Fibroblast of lung (primary cell): ENCODE results near the gene CLSTN2. TPM values are rescaled to one million over a fixed set of nuclear protein-coding genes. Genes with fewer than 3 reads are reported as not detected.

ENCODE experiments used
- DNase-seq, 2 donors: peaks; one replicate each; pipeline versions ENCODE4 v3.0.0 to v3.0.0-alpha.2; 2010; ENCODE audit warnings: low read depth in 2 of 2
- H2AFZ ChIP-seq: 2 replicates; pipeline ENCODE4 v1.5.1; 2012; ENCODE audit warnings: low read length, control low read depth, inconsistent platforms
- H3K27ac ChIP-seq: 2 replicates; pipeline ENCODE4 v1.5.1; 2011; ENCODE audit warnings: low read length, control low read depth; ENCODE audit not compliant: insufficient read depth
- H3K27me3 ChIP-seq: 2 replicates; pipeline ENCODE4 v1.5.1; 2011; ENCODE audit warnings: mild to moderate bottlenecking, low read length; ENCODE audit not compliant: control insufficient read depth, insufficient read depth
- H3K36me3 ChIP-seq: 2 replicates; pipeline ENCODE4 v1.5.1; 2011; ENCODE audit warnings: low read length; ENCODE audit not compliant: control insufficient read depth, insufficient read depth
- H3K4me1 ChIP-seq: 2 replicates; pipeline ENCODE4 v1.5.1; 2011; ENCODE audit warnings: low read length; ENCODE audit not compliant: control insufficient read depth, insufficient read depth; ENCODE audit errors: extremely low read depth
- H3K4me2 ChIP-seq: 2 replicates; pipeline ENCODE4 v1.5.1; 2011; ENCODE audit warnings: low read length, control low read depth; ENCODE audit not compliant: insufficient read depth; ENCODE audit errors: extremely low read depth
- H3K4me3 ChIP-seq, 4 experiments: fragments of 200-600 bp in 1 of 4; sonication (generic) in 1 of 4; replicated peaks in 1 of 4; 2 replicates each; pipeline ENCODE4 v1.5.1; 2011 to 2016; ENCODE audit warnings: low read length in 4 of 4, low read depth in 3 of 4, mild to moderate bottlenecking in 3 of 4, control low read depth in 2 of 4, inconsistent platforms in 1 of 4, mixed read lengths in 1 of 4; ENCODE audit not compliant: insufficient read depth in 1 of 4; ENCODE audit errors: control extremely low read depth in 1 of 4
- H3K79me2 ChIP-seq: 2 replicates; pipeline ENCODE4 v1.5.1; 2012; ENCODE audit warnings: mild to moderate bottlenecking, low read length, inconsistent platforms; ENCODE audit not compliant: control insufficient read depth, insufficient read depth
- H3K9ac ChIP-seq: 2 replicates; pipeline ENCODE4 v1.5.1; 2011; ENCODE audit warnings: mild to moderate bottlenecking, low read length, control low read depth; ENCODE audit not compliant: insufficient read depth
- H3K9me3 ChIP-seq: 2 replicates; pipeline ENCODE4 v1.5.1; 2012; ENCODE audit warnings: low read depth, low read length; ENCODE audit not compliant: control insufficient read depth, insufficient read depth
- H4K20me1 ChIP-seq: 2 replicates; pipeline ENCODE4 v1.5.1; 2011; ENCODE audit warnings: low read length; ENCODE audit not compliant: control insufficient read depth, insufficient read depth; ENCODE audit errors: extremely low read depth
- EZH2 ChIP-seq: IDR thresholded peaks from 2 replicates; pipeline ENCODE4 v1.5.1; 2012; ENCODE audit warnings: low read length, control low read depth, mild to moderate bottlenecking; ENCODE audit errors: missing control alignments
- polyA plus RNA-seq, 2 donors: library from polyadenylated mRNA; depleted of rRNA in 1 of 2; stranded (reverse) in 1 of 2; unstranded in 1 of 2; fragments of >200 nt; gene quantifications; 2 replicates each; pipeline ENCODE4 v1.2.1, GENCODE V29; 2011 to 2012; ENCODE audit warnings: missing spikeins in 1 of 2
- total RNA-seq: library from RNA; depleted of rRNA; stranded (reverse); fragments of >200 nt; gene quantifications from 2 replicates; pipeline ENCODE4 v1.2.1, GENCODE V29; 2014
- TF ChIP-seq, protein P1 (sequence below), 2 donors: IDR thresholded peaks in 1 of 2; conservative IDR thresholded peaks in 1 of 2; 1 replicate in 1 of 2; 2 replicates in 1 of 2; pipeline ENCODE4 v1.5.1; 2011 to 2012; ENCODE audit warnings: low read length in 2 of 2, control low read depth in 1 of 2, inconsistent platforms in 1 of 2, low read depth in 1 of 2, mild to moderate bottlenecking in 1 of 2

Gene CLSTN2
- total and polyA plus RNA-seq, 2 donors (not counting 1 experiment from before 2014, with no cell fraction given): under 0.01 to 1.3 TPM

DNA sequence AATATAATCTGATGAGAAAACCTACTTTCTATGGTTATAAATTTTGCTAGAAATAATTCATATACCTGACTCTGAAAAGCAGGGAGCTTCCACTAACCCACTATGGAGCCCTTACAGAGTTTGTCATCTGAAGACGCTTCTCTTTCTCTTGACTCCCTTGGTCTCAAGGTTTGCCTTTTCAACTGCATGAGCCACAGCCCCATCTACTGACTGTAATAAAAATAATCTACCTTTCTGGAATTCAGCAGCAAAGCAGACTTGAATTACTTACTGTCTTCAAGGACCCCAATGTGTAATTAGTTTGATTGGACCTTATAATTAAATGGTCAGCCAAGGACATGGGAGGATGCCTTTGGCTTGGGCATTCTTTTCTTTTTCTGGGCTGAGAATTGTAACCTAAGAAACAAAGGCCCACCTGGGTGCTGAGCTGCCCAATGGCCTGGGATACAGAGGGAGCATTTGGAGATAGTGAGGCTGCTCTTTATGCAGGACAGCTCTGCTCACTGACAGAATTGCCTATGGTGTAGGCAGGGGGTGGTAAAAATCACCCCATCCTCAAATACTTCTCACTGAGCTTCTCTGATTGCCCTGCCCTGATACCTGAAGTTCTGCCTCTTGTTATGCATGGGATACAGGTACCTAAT lies 564.3 kb downstream of the CLSTN2 start:
- no peak overlapping the region for H3K27ac ChIP-seq
- DNase-seq: peak in 1 of 2 donors; percentile 23
- TF ChIP-seq, protein P1, sequence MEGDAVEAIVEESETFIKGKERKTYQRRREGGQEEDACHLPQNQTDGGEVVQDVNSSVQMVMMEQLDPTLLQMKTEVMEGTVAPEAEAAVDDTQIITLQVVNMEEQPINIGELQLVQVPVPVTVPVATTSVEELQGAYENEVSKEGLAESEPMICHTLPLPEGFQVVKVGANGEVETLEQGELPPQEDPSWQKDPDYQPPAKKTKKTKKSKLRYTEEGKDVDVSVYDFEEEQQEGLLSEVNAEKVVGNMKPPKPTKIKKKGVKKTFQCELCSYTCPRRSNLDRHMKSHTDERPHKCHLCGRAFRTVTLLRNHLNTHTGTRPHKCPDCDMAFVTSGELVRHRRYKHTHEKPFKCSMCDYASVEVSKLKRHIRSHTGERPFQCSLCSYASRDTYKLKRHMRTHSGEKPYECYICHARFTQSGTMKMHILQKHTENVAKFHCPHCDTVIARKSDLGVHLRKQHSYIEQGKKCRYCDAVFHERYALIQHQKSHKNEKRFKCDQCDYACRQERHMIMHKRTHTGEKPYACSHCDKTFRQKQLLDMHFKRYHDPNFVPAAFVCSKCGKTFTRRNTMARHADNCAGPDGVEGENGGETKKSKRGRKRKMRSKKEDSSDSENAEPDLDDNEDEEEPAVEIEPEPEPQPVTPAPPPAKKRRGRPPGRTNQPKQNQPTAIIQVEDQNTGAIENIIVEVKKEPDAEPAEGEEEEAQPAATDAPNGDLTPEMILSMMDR (conservative IDR thresholded peaks at IDR 0.05 in 1 of 2, IDR thresholded peaks at IDR 0.05 in 1 of 2; ENCODE audit: low read depth in 1 of 2, low read length in 2 of 2): peak in 1 of 2 donors; percentile 17
- TF ChIP-seq EZH2: no peak
- no peaks in the 10 kb centered on the region for H3K9me3 ChIP-seq
- no peaks in the 10 kb centered on the region for H3K36me3 ChIP-seq
- H3K27me3 ChIP-seq: no peaks in the 10 kb centered on the region
- H3K9ac ChIP-seq: no peak overlapping the region
- H3K4me3 ChIP-seq: no peak overlapping the region
- H3K4me2 ChIP-seq: no peak overlapping the region
- no peak overlapping the region for H2AFZ ChIP-seq
- no peaks in the 10 kb centered on the region for H3K79me2 ChIP-seq
- H4K20me1 ChIP-seq: no peaks in the 10 kb centered on the region
- no peaks in the 10 kb centered on the region for H3K4me1 ChIP-seq

DNA sequence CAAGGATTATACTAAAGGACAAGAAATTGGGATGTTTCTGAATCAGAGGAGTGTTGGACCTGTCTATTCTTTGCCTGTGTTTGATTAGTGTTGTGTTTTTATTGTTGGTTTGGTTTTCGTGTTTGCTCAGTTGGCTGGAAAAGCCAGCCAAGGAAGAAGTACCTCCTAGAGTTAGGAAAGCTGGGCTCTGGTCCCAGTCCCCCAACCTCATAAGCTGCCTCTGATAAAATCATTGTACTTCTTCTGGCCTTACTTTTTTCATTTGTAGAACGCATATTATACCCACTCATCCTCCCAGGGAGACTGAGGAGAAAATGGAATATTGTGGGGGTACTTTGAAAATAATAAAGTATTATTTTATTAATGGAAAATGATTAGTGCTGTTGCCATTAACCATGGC lies 565.5 kb downstream of the CLSTN2 start:
- Histone ChIP-seq H3K79me2 (no peaks in the 10 kb centered on the region), H3K4me2 (no peak overlapping the region)

DNA sequence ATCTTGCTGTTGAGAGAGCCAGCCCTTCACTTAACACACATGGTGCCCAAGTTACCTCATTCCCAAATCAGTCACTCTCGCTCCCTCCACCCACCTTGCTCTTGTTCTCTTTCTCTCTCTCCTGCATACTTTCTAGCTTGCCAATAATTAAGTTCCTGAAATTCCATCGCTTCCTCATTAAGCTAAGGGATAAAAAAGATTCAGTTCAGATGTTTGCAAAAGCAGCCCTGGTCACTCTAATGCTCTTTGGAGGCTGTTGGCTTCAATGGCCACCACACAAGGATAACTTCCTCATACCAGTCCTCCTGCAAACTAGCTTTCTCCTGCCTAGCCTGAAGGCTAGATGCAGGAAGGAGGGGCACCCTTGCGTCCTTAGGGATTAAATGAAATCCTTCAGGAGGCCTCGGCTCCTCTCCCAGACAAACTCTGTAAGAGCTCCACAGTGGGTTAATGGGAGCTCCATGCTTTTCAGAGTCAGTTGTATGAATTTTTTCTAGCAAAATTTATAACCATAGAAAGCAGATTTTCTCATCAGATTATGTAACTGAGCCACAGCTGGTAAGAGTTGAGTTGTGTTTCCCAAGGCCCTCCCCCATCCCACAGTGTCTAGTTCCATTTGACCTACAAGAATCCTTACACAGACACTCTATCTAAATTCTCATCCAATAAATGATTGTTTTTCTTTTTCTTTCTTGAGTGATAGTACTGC lies 566.2 kb downstream of the CLSTN2 start:
- TF ChIP-seq, protein P1 (conservative IDR thresholded peaks at IDR 0.05 in 1 of 2, IDR thresholded peaks at IDR 0.05 in 1 of 2; ENCODE audit: low read depth in 1 of 2, low read length in 2 of 2): no peak
- no peak for TF ChIP-seq EZH2
- Histone ChIP-seq H3K36me3 (no peaks in the 10 kb centered on the region), H3K79me2 (no peaks in the 10 kb centered on the region), H4K20me1 (no peaks in the 10 kb centered on the region), H3K4me2 (no peak overlapping the region), H3K27ac (no peak overlapping the region), H3K4me1 (no peaks in the 10 kb centered on the region), H3K9me3 (no peaks in the 10 kb centered on the region), H3K27me3 (no peaks in the 10 kb centered on the region), H3K9ac (no peak overlapping the region), H2AFZ (no peak overlapping the region), H3K4me3 (no peak overlapping the region)
- peak in 1 of 2 donors; percentile 61 for DNase-seq

More for the DNA sequence above, 565.5 kb downstream of the CLSTN2 start:
- Histone ChIP-seq H3K4me3 (no peak overlapping the region), H3K4me1 (no peaks in the 10 kb centered on the region), H4K20me1 (no peaks in the 10 kb centered on the region), H3K27ac (no peak overlapping the region), H3K36me3 (no peaks in the 10 kb centered on the region), H3K9me3 (no peaks in the 10 kb centered on the region), H2AFZ (no peak overlapping the region), H3K27me3 (no peaks in the 10 kb centered on the region), H3K9ac (no peak overlapping the region)
- TF ChIP-seq, protein P1 (conservative IDR thresholded peaks at IDR 0.05 in 1 of 2, IDR thresholded peaks at IDR 0.05 in 1 of 2; ENCODE audit: low read depth in 1 of 2, low read length in 2 of 2): no peak
- no peak for TF ChIP-seq EZH2
- DNase-seq: no peak
